DMS53 treated with DMSO at 0.1 percent for 48 hours (cell line): Measurements from ENCODE around the gene HOXB7.

ENCODE experiments used
- DNase-seq: peaks from one replicate; lab custom pipeline; 2025; ENCODE audit not compliant: unreplicated experiment; lab: John Stamatoyannopoulos, UW

Gene HOXB7

DNA sequence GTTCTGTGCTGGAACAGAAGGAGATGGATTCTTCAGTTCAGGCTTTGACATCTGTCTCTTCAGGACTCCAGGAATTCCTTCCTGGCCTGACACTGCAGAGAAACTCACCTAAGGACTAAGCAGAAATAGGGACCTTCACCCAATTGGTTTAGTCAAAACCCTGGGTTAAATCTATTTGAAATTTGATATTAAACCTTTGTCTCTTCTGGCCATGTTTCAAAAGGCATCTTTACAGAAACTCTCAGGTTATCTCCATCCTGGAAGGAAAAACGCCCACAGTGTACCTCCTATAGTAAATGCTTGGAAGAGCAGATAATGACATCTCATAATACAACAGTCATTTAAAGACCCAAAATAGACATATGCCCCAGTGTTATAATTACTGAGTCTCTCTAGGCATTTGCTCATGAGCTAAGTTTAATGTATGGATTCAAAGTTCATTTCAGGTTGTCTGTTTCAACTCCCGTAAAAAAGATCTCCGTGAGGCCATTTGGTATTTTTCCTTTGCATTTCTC lies 27.1 kb downstream of the HOXB7 start:
- DNase-seq = no peak

- no peak for DNase-seq
These were observed 28.1 kb downstream of the HOXB7 start for GRCh38 chr17:48582750-48583069.

- DNase-seq = no peak
These were observed 30.9 kb downstream of the HOXB7 start for GRCh38 chr17:48579760-48580554.

GRCh38 chr17:48579471-48579759 lies 31.4 kb downstream of the HOXB7 start:
- no peak for DNase-seq

- no peak for DNase-seq
These were observed 32.0 kb downstream of the HOXB7 start for GRCh38 chr17:48578616-48579470.

GRCh38 chr17:48577946-48578615 lies 32.7 kb downstream of the HOXB7 start, which contains the start of gene HOXB4:
TSS of gene HOXB4 (minus strand) at chr17:48578350. CDS start at chr17:48578319, 31 bp downstream.
- no peak for DNase-seq

GRCh38 chr17:48577330-48577945 lies 33.4 kb downstream of the HOXB7 start:
- DNase-seq = no peak

DNA sequence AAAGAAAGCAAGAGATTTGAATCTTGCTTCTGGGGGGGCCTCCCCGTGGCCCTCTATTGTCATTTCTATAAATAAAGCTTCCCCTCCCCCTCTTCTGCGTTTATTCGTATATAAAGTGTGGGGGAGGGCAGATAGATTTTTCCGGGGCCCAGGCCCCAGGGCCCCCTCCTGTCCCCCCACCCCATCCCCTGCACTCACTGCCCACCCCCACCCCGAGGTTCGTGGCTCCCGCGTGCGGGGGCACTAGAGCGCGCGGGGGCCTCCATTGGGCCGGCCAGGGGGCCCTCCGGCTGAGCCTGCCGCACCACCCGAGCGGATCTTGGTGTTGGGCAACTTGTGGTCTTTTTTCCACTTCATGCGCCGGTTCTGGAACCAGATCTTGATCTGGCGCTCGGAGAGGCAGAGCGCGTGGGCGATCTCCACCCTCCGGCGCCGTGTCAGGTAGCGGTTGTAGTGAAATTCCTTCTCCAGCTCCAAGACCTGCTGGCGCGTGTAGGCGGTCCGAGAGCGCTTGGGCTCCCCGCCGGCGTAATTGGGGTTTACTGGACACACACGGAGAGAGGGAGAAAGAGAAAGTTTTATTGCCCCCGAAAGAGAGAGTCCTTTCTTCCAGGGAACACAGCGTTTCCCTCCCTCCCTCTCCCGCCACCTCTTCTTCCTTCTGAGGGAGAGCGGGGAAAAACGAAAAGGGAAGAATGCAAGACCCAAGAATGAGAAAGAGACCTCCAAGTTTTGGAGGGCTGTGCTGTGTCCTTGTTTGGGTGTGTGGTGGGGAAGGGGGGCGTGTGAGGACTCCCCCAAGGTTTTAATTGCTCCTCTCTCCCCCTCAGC lies 34.1 kb downstream of the HOXB7 start:
- DNase-seq = no peak

DNA sequence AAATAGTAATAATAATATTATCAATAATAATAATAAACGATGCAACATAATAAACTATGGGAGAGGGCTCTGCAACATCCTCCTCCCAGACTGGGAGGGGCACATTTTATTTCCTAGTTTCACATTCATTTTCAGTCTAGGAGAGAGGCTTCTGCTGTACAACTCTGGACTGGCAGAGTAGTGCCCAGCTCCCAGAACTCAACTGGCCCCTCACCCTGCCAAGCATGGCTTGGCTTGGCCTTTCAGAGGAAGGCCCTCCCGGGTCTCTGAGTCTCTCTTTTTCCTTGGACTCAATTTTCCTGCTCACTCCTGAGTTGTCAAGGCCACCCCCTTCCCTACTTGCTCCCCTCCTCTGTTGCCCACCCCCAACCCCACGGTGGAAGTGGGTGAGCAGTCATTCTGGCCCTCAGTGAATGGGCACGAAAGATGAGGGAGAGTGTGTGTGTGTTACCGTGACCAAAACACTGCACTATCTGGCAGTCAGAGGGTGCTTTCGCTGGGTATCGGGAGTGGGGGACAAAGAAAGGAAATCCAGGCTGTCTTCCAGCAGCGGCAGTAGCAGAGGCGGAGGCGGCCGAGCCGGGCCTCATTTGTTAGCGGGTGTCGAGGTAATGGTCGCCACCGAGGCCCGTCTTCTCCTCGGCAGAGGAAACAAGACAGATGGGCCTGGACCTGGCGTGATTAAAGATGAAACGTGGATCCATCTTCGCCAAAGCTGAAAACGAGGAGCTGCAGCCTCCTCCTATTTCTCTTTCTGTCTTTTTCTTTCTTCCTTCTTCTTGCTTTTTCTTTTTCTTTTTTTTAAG lies 34.9 kb downstream of the HOXB7 start:
- DNase-seq = no peak

GRCh38 chr17:48575066-48575582 lies 35.7 kb downstream of the HOXB7 start:
- DNase-seq = no peak

GRCh38 chr17:48574505-48575065 lies 36.2 kb downstream of the HOXB7 start:
- no peak for DNase-seq

DNA sequence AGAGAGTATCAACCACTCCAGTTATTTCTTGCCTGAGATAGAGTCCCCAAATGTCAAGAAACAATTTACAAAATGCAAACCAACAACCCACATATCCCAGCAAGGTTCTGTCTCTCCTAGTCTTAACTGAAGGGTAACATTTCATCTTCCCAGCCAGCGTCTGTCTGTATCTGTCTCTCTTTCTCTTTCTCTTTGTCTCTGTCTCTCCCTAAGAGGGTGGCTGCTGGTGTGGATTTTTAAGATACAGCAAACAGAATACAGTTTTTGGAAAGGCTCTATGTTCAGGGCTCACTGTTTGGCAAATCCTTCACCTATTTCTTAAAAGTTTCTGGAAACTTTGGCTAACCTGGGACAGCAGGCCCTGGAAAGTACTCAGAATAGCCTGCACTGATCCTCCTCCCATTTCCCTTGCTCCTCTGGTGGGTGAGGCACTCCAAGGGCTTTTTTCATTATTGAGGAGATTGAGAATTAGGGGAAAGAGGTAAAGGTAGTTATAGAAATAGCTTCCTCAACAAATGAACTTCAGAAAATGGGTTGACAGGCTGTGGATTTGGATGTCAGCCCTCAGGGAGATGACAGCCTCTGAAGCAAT lies 38.9 kb downstream of the HOXB7 start:
- DNase-seq = no peak

GRCh38 chr17:48571024-48571818 lies 39.6 kb downstream of the HOXB7 start:
- no peak for DNase-seq

- no peak for DNase-seq
These were observed 40.3 kb downstream of the HOXB7 start for GRCh38 chr17:48570325-48571023.

DNA sequence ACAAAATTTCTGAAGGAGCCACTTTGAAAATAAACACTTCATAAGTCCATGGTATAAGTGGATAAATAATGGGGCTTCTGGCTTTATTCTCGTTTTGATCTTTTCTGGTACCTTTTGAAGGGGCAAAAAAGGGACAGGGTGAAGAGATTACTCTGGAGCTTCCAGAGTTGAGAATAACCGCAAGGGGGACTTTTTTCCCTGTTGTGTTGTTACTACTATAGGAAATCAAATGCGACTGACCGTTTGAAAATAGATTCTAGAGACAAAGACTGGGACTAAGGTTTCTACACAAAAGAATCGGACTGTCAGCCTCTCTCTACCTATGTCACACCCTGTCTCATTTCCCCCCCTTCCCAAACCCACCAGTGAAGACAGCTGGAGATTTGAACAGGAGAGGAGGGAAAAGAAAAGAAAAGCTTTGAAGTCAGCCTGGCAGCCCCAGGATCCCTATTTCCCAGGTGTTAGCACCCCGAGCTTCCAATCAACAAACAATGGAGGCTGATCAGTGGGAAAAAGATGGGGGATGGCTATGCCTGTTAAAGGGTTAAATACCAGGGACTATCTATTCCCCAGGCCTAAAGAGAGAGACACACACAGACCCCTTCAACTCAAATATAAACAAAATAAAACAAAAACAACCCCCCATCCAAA lies 41.0 kb downstream of the HOXB7 start:
- no peak for DNase-seq

DNA sequence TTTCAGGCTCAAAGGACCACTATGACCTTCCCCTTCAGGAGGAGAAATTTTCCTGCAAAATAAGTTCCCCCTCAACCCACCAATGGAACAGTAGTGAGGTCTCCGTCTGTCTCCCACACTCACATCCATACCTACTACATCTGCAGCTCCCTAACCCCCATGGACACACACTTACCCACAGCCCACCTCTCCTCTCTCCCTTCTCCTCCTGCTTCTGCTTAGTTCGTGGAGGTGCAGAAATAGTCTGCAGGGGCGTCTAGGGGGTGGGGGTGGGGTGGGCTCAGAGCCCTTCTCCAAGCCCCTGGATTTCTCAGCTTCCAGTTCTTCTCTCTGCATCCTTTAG lies 41.6 kb downstream of the HOXB7 start:
- DNase-seq = no peak
